Activated naive CD8-positive, alpha-beta T cell (primary cell): ENCODE data around the gene VRK1.

Source experiments
- H3K27ac Mint-ChIP-seq: one replicate; pipeline ENCODE4 v1.8.0; 2021; ENCODE audit warnings: mixed read lengths
- H3K27me3 Mint-ChIP-seq: one replicate; pipeline ENCODE4 v1.8.0; 2021; ENCODE audit warnings: mixed read lengths
- H3K36me3 Mint-ChIP-seq: one replicate; pipeline ENCODE4 v1.8.0; 2021; ENCODE audit warnings: mixed read lengths
- H3K4me1 Mint-ChIP-seq: one replicate; pipeline ENCODE4 v1.8.0; 2021; ENCODE audit warnings: low read depth, mixed read lengths
- H3K4me3 Mint-ChIP-seq: one replicate; pipeline ENCODE4 v1.8.0; 2021; ENCODE audit warnings: mild to moderate bottlenecking, mixed read lengths
- H3K9me3 Mint-ChIP-seq: one replicate; pipeline ENCODE4 v1.8.0; 2021; ENCODE audit warnings: low read depth, mixed read lengths

Gene VRK1

GRCh38 chr14:96926001-96926400, 128.8 kb downstream of the VRK1 start:
- Mint-ChIP-seq H3K27ac (no peak overlapping the region), H3K4me1 (no peaks in the 10 kb centered on the region), H3K36me3 (peaks cover 7% of the 10 kb centered on the region), H3K27me3 (no peaks in the 10 kb centered on the region), H3K4me3 (no peak overlapping the region), H3K9me3 (no peaks in the 10 kb centered on the region)

- Mint-ChIP-seq H3K9me3 (no peaks in the 10 kb centered on the region), H3K36me3 (peaks cover 8% of the 10 kb centered on the region), H3K27ac (no peak overlapping the region), H3K4me1 (no peaks in the 10 kb centered on the region), H3K4me3 (no peak overlapping the region), H3K27me3 (no peaks in the 10 kb centered on the region)
These were observed 131.7 kb downstream of the VRK1 start for GRCh38 chr14:96928779-96929380.

GRCh38 chr14:96929950-96930349, 132.8 kb downstream of the VRK1 start:
- peaks cover 10% of the 10 kb centered on the region for H3K36me3 Mint-ChIP-seq
- H3K4me1 Mint-ChIP-seq: no peaks in the 10 kb centered on the region
- no peaks in the 10 kb centered on the region for H3K27me3 Mint-ChIP-seq
- no peak overlapping the region for H3K4me3 Mint-ChIP-seq
- H3K27ac Mint-ChIP-seq: no peak overlapping the region
- no peaks in the 10 kb centered on the region for H3K9me3 Mint-ChIP-seq

GRCh38 chr14:96930526-96930925, 133.3 kb downstream of the VRK1 start:
- Mint-ChIP-seq H3K27ac (no peak overlapping the region), H3K4me3 (no peak overlapping the region), H3K36me3 (peaks cover 10% of the 10 kb centered on the region), H3K4me1 (no peaks in the 10 kb centered on the region), H3K27me3 (no peaks in the 10 kb centered on the region), H3K9me3 (no peaks in the 10 kb centered on the region)
